ENCODE measurements around the gene SPART. TPM values are rescaled to one million over a fixed set of nuclear protein-coding genes. Genes with fewer than 3 reads are reported as not detected.

The SPART gene
- total RNA-seq, 1 experiment from 2014 or later: 23.3 TPM

GRCh38 chr13:36261011-36261410 lies 85.2 kb downstream of the SPART start:
- Histone ChIP-seq H3K27ac (ENCODE audit: low read length) (no peak overlapping the region), H3K9ac (ENCODE audit: low read length) (no peak overlapping the region), H3K36me3 (ENCODE audit: low read depth, low read length) (no peaks in the 10 kb centered on the region), H3K9me3 (ENCODE audit: low read length) (no peaks in the 10 kb centered on the region), H3K4me3 (ENCODE audit: low read length) (no peak overlapping the region), H3K27me3 (ENCODE audit: low read length) (no peaks in the 10 kb centered on the region), H2AFZ (ENCODE audit: low read length) (no peak overlapping the region), H3K4me1 (ENCODE audit: insufficient read depth, low read length) (no peaks in the 10 kb centered on the region), H3F3A (ENCODE audit: low read length, unreplicated experiment) (no peaks in the 10 kb centered on the region), H3K4me2 (ENCODE audit: low read length) (no peak overlapping the region), H3K9me2 (replicated peaks; ENCODE audit: low read length) (no peaks in the 10 kb centered on the region), H4K20me1 (ENCODE audit: low read length) (no peaks in the 10 kb centered on the region), H3K79me2 (ENCODE audit: low read length) (no peaks in the 10 kb centered on the region)
- CTCF ChIA-PET: no interaction called here
- intact Hi-C loops (cut with micrococcal nuclease): no loop called here
- TF ChIP-seq CTCF (conservative IDR thresholded peaks at IDR 0.05; ENCODE audit: low read depth, low read length) (no peak), EZH2 (IDR thresholded peaks at IDR 0.05; ENCODE audit: low read length, unreplicated experiment) (no peak), EZH2phosphoT487 (IDR thresholded peaks at IDR 0.05; ENCODE audit: borderline replicate concordance, low read length) (no peak)
- ATAC-seq (no peak), DNase-seq (no peak)
- POLR2A ChIA-PET (ENCODE audit: unreplicated experiment): no interaction called here
- no TSS peak for BruUV-seq (replicated peaks)

DNA sequence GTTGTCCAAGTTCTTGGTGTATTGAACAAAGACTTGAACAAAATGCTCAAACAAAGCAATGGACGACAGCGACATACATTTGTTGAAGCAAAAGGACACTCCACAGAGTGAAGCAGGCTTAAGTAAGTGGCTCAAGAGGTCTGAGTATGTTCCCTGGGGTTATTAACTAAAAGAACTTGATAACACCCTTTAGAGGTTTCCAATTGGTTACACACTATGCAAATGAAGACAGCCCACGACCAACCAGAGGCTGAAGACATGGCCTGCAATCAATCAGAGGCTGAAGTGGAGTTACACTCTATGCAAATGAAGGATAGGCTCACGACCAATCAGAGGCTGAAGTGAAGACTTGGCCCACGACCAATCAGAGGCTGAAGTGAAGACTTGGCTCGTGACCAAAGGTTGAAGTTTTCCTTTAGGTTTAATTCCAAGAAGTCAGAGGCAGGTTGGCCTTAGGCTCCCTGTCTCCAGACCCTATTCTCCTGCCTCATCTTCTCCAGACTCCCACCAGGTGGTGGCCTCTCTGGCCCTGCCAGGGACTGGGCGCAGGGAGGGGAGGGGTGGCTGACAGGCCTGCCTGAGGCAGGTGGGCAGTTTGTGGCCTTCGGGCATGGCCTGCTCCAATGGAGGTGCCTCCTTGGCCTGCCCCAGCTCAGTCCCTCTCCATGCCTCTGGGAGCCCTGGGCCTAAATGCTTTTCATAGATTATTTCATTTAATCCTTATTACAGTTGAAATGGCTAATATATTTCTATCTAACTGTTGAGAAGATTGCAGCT lies 86.6 kb downstream of the SPART start:
- H3K27me3 ChIP-seq (ENCODE audit: low read length): no peaks in the 10 kb centered on the region
- no peaks in the 10 kb centered on the region for H3K36me3 ChIP-seq (ENCODE audit: low read depth, low read length)
- H3K79me2 ChIP-seq (ENCODE audit: low read length): no peaks in the 10 kb centered on the region
- no peaks in the 10 kb centered on the region for H4K20me1 ChIP-seq (ENCODE audit: low read length)
- no peaks in the 10 kb centered on the region for H3K9me2 ChIP-seq (replicated peaks; ENCODE audit: low read length)
- no peaks in the 10 kb centered on the region for H3K4me1 ChIP-seq (ENCODE audit: insufficient read depth, low read length)
- TF ChIP-seq CTCF (conservative IDR thresholded peaks at IDR 0.05; ENCODE audit: low read depth, low read length): no peak
- no peak for TF ChIP-seq EZH2 (IDR thresholded peaks at IDR 0.05; ENCODE audit: low read length, unreplicated experiment)
- no peak for TF ChIP-seq EZH2phosphoT487 (IDR thresholded peaks at IDR 0.05; ENCODE audit: borderline replicate concordance, low read length)
- no TSS peak for BruUV-seq (replicated peaks)
- ATAC-seq: no peak
- ChIA-PET CTCF (no interaction called here), POLR2A (ENCODE audit: unreplicated experiment) (no interaction called here)
- H3K9ac ChIP-seq (ENCODE audit: low read length): no peak overlapping the region
- H3K9me3 ChIP-seq (ENCODE audit: low read length): no peaks in the 10 kb centered on the region
- H3F3A ChIP-seq (ENCODE audit: low read length, unreplicated experiment): no peaks in the 10 kb centered on the region
- H2AFZ ChIP-seq (ENCODE audit: low read length): no peak overlapping the region
- intact Hi-C loops (cut with micrococcal nuclease): no loop called here
- H3K4me2 ChIP-seq (ENCODE audit: low read length): no peak overlapping the region
- DNase-seq: no peak
- H3K27ac ChIP-seq (ENCODE audit: low read length): no peak overlapping the region
- no peak overlapping the region for H3K4me3 ChIP-seq (ENCODE audit: low read length)

- Histone ChIP-seq H3K9ac (ENCODE audit: low read length) (no peak overlapping the region), H3K9me3 (ENCODE audit: low read length) (no peaks in the 10 kb centered on the region), H3K9me2 (replicated peaks; ENCODE audit: low read length) (no peaks in the 10 kb centered on the region), H3K36me3 (ENCODE audit: low read depth, low read length) (no peaks in the 10 kb centered on the region), H3F3A (ENCODE audit: low read length, unreplicated experiment) (no peaks in the 10 kb centered on the region), H3K4me1 (ENCODE audit: insufficient read depth, low read length) (no peaks in the 10 kb centered on the region), H3K27ac (ENCODE audit: low read length) (no peak overlapping the region), H3K79me2 (ENCODE audit: low read length) (no peaks in the 10 kb centered on the region), H3K4me3 (ENCODE audit: low read length) (no peak overlapping the region), H2AFZ (ENCODE audit: low read length) (no peak overlapping the region), H4K20me1 (ENCODE audit: low read length) (no peaks in the 10 kb centered on the region), H3K4me2 (ENCODE audit: low read length) (no peak overlapping the region), H3K27me3 (ENCODE audit: low read length) (no peaks in the 10 kb centered on the region)
- ChIA-PET CTCF (no interaction called here), POLR2A (ENCODE audit: unreplicated experiment) (no interaction called here)
- intact Hi-C loops (cut with micrococcal nuclease): no loop called here
- TF ChIP-seq EZH2 (IDR thresholded peaks at IDR 0.05; ENCODE audit: low read length, unreplicated experiment): no peak
- TF ChIP-seq EZH2phosphoT487 (IDR thresholded peaks at IDR 0.05; ENCODE audit: borderline replicate concordance, low read length): no peak
- no peak for TF ChIP-seq CTCF (conservative IDR thresholded peaks at IDR 0.05; ENCODE audit: low read depth, low read length)
- no peak for DNase-seq
- no peak for ATAC-seq
- BruUV-seq (replicated peaks): no TSS peak
Observed at GRCh38 chr13:36258831-36259230, 87.4 kb downstream of the SPART start.

Data from PC-3 (cell line).